Medulla oblongata (tissue), 1 donor: Measurements from ENCODE around the gene DOK7.

Experiments
- DNase-seq: peaks from one replicate; pipeline ENCODE4 v3.0.0-alpha.2; 2015; ENCODE audit errors: extremely low spot score

The DOK7 gene, protein sequence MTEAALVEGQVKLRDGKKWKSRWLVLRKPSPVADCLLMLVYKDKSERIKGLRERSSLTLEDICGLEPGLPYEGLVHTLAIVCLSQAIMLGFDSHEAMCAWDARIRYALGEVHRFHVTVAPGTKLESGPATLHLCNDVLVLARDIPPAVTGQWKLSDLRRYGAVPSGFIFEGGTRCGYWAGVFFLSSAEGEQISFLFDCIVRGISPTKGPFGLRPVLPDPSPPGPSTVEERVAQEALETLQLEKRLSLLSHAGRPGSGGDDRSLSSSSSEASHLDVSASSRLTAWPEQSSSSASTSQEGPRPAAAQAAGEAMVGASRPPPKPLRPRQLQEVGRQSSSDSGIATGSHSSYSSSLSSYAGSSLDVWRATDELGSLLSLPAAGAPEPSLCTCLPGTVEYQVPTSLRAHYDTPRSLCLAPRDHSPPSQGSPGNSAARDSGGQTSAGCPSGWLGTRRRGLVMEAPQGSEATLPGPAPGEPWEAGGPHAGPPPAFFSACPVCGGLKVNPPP

DNA sequence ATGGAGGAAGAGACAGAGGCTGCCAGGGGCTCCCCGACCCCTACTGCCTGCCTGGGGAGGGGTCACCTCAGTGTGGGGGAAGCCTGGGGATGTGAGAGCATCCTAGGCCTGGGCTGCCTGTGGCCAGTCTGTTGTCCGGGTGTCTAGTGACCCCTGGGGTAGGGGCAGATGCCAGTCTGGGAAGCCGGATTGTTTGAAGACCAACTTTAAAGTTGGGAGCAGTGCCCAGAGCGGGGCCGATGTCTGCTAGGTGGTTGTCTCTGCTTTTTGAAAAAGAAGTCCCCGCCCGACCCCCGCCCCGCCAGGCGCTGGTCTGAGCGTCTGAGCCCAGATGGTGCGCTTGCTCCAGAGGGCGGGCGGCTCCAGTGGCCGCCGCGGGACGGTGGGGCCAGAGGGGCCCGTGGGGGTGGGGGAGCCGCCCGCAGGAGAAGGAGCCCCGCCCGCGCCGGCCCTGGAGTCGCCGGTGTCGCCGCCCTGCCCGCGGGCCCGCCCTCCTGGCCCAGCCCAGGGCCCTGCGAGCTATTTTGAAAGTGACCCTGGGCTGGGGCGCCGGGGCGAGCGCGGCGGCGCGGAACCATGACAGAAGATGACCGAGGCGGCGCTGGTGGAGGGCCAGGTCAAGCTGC, at the start of gene DOK7:
Gene DOK7 (plus strand): TSS at position 517 of the 626 bp plus-strand sequence. CDS start 70 bp downstream, at position 587.
- no peak for DNase-seq

DNA sequence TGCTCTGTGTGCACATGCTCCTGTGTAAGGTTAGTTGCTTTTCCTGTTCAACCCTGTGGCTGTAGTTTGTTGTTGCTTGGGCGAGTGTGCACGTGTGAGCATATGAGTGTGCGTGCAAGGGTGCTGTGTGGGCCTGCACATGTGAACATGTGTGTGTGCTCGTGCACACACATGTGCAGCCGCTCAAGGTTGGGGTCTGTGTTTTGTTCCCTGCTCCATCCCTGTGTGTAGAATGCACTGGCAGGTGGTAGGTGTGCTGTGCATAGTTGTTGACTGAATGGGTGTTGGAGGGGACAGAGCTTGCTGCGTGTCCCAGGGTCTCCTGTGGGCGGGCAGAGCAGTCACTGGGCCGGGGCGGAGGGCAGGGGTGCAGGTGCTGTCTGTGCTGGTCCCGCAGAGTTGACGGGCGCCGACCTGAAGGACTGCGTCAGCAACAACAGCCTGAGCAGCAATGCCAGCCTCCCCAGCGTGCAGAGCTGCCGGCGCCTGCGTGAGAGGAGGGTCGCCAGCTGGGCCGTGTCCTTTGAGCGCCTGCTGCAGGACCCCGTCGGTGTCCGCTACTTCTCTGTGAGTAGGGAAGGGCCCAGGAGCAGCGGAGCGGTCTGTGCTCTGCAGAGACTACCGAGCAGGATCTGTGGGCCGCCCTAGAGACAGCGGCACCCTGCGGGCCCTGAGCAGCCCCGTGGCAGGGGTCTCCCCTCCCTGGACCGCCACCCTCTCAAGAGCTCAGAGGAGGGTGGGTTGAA, 49.3 kb upstream of the DOK7 start:
- no peak for DNase-seq

DNA sequence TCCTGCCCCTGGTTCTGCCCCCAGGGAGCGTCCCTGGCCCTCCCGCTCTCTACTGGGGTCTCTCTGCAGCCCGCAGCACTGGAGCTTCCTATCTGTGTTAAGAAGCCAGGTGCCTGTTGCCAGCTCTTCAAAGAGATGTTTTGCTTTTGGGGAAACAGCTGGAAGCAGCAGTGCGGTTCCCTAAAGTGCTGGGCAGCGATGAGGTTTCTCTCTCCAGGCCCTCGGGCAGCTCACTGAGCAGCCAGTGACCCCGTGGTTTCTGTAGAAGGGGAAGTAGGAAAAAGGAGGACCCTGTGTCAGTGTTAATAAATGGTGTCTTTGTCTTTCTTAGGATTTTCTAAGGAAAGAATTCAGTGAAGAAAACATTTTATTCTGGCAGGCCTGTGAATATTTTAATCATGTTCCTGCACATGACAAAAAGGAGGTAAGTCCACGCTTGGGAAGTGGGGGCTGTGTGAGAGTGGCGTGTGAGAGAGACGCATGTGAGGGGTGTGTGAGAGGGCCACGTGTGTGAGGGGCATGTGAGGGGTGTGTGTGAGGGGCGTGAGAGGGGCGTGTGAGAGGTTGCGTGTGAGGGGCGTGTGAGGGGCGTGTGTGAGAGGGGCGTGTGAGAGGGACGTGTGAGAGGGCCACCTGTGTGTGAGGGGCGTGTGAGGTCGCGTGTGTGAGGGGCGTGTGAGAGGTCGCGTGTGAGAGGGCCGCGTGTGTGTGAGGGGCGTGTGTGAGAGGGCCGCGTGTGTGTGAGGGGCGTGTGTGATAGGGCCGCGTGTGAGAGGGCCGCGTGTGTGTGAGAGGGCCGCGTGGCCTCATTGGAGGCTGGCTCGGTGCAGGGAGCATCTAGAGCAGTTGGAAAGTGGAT, 48.5 kb upstream of the DOK7 start:
- DNase-seq = peak; percentile 73

DNA sequence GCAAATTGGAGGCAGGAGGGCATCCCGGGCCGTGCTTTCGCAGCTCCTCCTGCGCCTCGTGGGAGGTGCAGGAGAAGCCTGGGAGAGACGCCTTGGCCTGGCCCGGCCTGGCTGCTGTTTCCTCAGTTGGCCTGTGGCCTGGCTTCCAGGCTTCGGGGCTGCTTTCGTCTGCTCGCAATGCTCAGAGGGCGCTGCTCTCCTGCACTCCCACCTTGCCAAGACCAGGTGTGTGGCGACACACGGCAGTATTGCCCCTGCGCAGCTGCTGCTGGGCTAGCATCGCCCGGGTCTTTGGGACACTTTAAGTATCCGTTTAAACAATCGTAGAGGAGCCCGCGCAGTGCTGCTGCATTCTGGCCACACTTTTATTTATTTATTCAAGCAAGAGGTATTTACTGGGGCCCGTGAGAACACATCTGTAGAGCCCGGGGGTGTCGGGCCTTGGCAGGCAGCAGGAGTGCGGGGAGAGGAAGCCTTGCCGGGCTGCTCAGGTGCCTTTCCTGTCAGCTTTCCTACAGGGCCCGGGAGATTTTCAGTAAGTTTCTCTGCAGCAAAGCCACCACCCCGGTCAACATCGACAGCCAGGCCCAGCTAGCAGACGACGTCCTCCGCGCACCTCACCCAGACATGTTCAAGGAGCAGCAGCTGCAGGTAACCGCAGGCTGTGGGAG, 47.5 kb upstream of the DOK7 start:
- no peak for DNase-seq

DNA sequence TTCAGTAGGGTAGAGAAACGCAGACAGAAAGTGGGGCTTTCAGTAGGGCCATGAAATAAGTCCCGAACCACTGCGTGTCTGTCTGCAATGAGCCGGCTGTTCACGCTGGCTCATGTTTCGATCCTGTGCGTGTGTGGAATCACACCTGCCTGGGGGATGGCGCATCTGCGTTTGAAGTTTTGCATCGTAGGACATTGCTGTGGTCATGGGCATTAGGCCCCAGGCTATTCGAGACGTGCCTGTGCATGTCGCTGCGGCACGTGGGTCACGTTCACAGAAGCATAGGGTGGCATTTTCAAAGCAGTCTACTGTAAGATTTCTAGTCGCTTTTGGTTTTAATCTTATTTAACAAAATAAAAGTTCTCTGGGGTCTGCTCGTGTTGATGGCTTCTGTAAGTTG, 46.8 kb upstream of the DOK7 start:
- DNase-seq = no peak

DNA sequence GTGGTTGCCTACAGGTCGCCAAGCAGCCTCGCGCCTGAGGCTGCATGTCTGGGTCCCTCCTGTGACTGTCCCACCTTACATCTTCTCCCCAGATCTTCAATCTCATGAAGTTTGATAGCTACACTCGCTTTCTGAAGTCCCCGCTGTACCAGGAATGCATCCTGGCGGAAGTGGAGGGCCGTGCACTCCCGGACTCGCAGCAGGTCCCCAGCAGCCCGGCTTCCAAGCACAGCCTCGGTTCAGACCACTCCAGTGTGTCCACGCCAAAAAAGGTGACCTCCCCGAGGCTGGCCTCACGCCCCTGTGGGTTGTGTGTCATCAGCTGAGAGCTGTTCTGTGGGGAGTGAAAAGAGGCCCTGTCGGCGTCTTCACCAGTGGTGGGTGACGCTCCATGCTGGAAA, 46.3 kb upstream of the DOK7 start:
- DNase-seq = no peak

DNA sequence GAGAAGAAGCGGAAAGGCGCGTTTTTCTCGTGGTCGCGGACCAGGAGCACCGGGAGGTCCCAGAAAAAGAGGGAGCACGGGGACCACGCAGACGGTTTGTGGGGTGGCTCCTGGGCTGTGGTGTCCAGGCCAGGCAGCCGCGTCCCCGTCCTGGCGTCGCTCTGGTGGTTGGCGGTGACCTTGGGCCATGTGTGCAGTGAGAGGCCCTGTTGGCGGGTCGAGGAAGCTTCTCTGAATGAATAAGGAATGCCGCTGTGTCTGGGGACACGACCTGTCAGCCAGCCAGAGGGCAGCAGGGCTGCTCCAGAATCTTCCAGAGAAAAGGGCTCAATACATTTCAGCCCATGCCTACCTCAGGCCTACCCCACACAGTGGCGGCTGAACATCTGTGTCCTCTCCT, 45.7 kb upstream of the DOK7 start:
- no peak for DNase-seq

DNA sequence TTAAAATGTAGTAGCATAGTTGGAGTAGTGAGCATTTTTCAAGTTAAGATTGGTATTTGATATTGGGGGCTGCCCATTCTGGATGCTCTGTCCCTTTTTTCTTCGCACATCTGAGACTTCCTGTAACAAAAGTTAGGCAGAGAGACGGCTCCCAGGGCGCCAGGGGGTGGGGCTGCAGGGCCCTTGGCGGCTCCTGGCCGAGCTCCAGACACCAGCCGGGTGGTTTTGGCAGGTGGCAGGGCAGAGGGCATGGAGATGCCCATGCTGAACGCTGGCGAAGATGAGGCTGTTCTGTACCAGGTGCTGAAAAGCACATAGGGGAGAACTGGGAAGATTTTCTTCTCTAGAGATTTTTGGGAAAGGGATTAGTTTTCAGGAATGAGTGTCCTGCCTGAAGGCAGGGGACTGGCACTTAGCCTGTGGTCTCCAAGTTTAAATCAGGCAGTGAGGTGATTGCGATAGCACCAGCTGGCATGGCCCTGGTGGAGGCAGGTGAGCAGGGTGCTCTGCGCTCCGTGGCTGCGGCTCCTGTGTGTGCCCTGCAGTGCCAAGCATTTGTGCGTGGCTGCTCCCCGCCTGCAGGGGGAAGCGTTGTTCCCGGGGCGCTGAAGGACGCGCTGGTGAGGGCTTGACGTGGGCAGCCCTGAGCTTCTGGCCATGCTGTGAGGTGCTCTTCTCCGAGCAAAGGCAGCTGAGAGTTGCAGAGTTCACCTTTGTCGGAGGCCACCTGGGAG, 44.9 kb upstream of the DOK7 start:
- no peak for DNase-seq

DNA sequence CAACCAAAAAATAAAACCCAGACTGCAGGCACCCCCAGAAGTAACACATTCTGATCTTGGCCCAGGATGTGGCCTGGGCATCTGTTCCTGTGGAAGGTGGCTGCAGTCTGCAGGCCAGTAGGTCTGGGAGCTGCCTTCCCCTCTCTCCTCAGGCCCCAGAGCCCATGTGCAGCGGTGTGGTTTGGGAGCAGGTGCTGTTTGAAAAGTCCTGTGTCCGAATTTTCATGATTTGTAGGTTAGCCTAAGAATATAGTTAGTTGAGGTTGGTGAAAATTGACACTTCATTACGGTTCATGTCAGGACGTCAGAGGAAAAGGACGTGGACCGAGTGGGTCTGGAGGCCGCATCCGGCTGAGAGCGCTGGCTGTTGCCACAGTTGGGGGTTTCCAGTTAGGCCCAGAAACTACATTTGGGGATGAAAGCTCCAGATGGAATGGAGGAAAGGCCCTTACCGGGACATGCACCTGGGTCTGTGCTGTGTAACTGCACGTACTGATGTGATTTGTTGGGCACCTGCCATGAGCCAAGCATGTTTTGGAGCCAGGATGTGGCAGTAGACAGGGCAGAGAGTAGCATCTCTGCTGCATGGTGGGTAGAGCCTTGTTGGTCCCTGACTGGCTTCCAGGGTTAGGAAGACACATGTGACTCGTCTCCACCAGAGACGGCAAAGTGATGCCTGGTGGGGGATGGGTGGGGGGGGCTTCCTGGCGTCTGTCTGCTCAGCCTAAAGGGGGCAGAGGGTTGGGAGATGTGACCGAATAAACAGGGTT, 43.1 kb upstream of the DOK7 start:
- DNase-seq = no peak

DNA sequence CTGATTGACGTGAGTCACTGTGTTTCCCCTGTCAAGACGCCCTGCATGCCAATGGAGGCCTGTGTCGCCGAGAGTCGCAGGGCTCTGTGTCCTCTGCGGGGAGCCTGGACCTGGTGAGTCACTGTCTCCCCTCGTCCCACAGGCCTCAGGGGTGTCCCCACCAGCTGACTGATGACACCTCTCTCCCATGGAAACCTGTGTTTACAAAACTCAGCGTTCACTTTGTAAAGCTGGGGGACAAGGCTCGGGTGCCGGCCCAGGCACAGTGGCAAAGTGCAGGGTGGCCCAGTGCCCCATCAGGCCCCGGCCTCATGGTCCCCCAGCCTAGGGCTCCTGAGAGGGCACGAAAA, 42.5 kb upstream of the DOK7 start:
- no peak for DNase-seq

DNA sequence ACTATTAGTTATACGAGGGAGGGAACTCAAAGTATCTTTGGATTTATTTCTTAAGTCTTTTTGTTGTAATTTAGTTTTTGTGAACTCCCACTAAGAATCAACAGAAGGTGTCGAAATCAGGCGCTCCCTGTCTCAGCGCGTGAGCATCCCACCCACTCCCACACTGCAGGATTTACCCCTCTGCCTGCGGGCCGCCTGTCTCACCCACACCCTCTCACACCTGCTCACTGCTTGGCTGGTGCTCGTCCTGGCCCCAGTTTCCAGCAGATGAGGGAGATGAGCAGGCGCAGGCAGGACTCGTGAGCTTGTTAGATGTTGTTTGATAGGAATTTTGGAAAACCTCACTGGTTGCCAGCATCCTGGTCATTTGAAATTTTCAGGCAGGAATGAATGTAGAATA, 42.1 kb upstream of the DOK7 start:
- DNase-seq = no peak

DNA sequence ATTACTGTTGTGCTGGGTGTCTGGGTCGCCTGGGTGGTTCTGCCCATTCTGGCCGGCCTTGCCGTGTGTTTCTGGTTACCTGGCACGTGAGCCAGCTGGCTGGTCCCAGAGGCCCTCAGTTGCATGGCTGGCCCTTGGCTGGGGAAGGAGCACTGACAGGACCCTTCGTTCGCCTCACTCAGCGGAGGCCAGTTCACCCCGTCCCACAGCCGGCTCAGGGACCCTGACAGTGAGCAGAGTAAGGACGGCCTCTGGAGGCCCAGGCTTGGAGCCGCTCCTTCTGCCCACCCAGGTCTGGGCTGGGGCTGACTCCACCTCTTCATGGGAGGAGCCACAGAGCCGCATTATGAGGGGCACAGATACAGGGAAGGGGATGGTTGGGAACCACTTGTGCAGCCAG, 41.6 kb upstream of the DOK7 start:
- no peak for DNase-seq

DNA sequence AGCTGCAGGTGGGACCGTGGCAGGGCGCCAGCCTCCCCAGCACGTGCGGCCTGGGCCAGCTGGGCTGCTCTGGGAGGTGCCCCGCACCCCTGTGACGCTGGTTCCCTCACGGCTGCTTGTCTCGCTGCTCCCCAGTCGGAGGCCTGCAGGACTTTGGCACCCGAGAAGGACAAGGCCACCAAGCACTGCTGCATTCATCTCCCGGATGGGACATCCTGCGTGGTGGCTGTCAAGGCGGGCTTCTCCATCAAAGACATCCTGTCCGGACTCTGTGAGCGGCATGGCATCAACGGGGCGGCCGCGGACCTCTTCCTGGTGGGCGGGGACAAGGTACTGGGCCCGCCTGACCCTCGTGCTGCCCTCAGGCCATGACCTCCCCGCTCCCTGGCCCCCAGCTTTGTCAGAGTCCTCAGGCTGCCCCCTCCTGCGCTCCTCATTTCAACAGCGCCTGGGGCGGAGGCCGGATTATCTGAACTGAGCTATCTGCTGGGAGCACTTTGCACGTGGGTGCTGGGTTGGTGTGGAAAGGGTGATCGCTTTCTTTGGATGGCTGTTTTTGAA, 40.8 kb upstream of the DOK7 start:
- no peak for DNase-seq

DNA sequence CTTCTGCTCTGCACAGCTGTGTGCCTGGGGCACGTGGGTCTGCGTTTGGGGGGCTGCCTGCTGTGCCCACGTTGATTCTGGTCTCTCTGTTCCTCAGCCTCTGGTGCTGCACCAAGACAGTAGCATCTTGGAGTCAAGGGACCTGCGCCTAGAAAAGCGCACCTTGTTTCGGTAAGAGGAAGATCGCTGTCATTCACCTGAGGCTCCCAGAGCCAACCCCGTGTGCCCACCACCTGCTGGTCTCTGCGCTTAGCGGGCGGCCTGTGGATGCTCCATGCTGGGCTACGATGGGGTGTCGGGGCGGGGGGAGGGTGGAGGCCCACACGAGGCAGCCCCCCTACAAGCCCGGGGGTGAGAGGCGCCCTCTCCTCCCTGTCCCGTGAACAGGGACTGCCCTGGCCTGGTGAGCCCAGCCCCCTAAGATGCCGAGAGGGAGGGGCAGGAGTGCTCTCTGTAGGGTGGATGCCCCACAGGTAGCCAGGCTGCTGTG, 40.3 kb upstream of the DOK7 start:
- DNase-seq = no peak

DNA sequence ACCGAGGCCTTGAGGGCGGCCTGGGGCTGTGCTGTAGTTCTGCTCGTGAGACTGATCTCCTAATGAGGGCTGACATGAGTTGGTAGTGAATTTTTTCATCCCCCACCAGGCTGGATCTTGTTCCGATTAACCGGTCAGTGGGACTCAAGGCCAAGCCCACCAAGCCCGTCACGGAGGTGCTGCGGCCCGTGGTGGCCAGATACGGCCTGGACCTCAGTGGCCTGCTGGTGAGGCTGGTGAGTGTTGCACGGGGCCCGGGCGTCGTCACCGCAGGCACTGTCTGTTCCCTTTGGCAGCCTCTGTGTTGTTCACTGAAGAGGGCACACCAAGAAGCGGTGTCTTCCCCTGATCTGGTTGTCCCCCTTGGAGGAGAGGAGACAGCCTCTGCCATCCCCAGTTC, 39.7 kb upstream of the DOK7 start:
- no peak for DNase-seq

DNA sequence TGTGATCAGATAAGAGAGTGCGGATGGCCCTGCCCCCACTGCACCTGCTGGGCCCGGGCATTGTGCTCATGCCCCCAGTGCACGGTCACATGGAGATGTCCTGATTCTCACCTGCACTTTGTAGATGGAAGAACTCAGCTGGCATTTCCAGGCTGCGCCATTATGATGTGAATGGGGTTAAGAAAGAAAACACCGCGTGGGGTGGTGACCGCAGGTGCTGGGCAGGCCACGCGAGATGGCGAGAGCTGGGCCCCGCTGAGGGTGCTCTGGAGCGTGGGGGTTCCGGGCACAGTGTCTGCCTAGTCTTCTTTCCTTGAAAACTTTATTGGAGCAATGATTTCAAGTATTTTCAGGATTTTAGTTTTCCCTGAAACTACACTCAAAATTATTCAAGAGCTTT, 39.2 kb upstream of the DOK7 start:
- no peak for DNase-seq

DNA sequence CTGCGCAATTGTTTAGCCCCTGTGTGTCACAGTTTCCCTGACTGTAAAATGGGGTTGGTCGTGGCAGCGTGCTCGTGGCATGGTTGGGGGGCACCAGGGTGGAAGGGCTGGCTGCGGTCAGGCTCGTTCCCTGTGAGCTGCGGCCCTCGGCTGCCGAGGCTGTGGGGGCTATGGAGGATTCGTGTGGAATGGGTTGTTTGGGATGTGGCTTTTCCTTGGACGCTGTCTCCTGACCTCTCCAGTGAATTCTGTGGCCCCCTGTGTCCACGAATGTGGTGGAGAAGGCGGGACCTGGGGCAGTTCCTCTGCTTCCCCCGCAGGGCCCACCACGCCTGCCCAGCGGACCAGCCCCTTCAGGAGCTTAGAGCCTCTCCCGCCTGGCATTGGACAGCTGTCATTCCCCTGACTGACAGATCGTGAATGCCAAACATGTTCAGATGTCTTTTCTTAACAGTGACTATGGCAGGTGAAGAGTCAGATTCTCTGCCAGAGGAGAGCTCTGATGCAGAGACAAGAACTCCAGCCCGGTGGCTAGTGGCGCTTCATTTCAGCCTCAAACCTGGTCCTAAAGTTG, 38.5 kb upstream of the DOK7 start:
- DNase-seq = no peak

DNA sequence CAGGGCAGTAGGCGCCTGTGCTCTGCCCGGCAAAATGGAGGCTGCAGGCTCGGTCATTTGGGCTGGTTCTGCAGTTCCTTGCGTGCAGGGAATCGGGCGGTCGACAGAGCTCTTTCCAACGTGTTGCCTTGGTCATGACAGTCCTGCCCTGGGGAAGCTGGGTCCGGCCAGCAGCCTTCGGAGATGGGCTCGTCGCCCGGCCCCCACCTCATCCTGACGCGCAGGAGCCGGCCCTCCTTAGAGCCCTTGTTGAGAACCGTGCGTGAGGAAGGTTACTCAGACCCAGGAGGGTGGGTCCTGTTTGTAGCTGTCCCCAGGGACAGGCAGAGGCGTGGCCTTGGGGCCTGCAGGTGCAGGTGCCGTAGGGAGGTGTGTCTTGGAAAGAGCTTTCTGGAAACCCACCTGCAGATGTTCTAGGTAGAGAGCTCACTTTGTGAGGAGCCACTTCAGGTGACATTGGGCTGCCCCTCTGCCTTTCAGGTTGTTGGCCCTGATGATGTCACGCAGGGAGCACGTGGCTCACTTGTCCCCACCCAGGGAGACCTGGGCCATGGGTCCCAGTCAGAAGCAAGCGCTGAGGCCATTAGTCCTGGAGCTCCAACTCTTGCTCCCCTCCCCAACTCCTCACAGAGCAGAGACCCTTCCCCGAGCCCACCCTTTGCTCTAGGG, 36.5 kb upstream of the DOK7 start:
- no peak for DNase-seq
